ENCODE measurements around the gene PLA2G4C. TPM values are rescaled to one million over a fixed set of nuclear protein-coding genes. Genes with fewer than 3 reads are reported as not detected.

The PLA2G4C gene
- total RNA-seq, 1 donor = 4.3 TPM

- no peaks in the 10 kb centered on the region for H4K20me1 ChIP-seq (ENCODE audit: insufficient read depth, low read length)
- no peak for DNase-seq (ENCODE audit: insufficient read length, low spot score, missing footprints)
- H3K4me1 ChIP-seq (ENCODE audit: insufficient read depth, low read length) = peaks cover 7% of the 10 kb centered on the region
- TF ChIP-seq CTCF (IDR thresholded peaks at IDR 0.05; ENCODE audit: extremely low read depth, low read depth, low read length) = no peak
- H3K27me3 ChIP-seq (ENCODE audit: insufficient read depth, low read length) = no peaks in the 10 kb centered on the region
- H3K4me3 ChIP-seq (ENCODE audit: insufficient read depth, low read length) = no peak overlapping the region
- H2AFZ ChIP-seq (ENCODE audit: low read length) = no peak overlapping the region
- no peaks in the 10 kb centered on the region for H3K36me3 ChIP-seq (ENCODE audit: insufficient read depth, low read length)
- H3K27ac ChIP-seq (ENCODE audit: low read depth, low read length) = no peak overlapping the region
- H3K4me2 ChIP-seq (ENCODE audit: insufficient read depth, low read length) = no peak overlapping the region
- no peaks in the 10 kb centered on the region for H3K9me3 ChIP-seq (ENCODE audit: low read depth, low read length)
- H3K79me2 ChIP-seq (ENCODE audit: insufficient read depth, low read length) = no peaks in the 10 kb centered on the region
These were observed 6.7 kb downstream of the PLA2G4C start for GRCh38 chr19:48103922-48104321.

- Histone ChIP-seq H3K27ac (ENCODE audit: low read depth, low read length) (no peak overlapping the region), H3K4me1 (ENCODE audit: insufficient read depth, low read length) (peaks cover 7% of the 10 kb centered on the region), H3K4me2 (ENCODE audit: insufficient read depth, low read length) (no peak overlapping the region), H3K79me2 (ENCODE audit: insufficient read depth, low read length) (no peaks in the 10 kb centered on the region), H4K20me1 (ENCODE audit: insufficient read depth, low read length) (no peaks in the 10 kb centered on the region), H3K36me3 (ENCODE audit: insufficient read depth, low read length) (no peaks in the 10 kb centered on the region), H3K4me3 (ENCODE audit: insufficient read depth, low read length) (no peak overlapping the region), H3K27me3 (ENCODE audit: insufficient read depth, low read length) (no peaks in the 10 kb centered on the region), H2AFZ (ENCODE audit: low read length) (no peak overlapping the region), H3K9me3 (ENCODE audit: low read depth, low read length) (no peaks in the 10 kb centered on the region)
- TF ChIP-seq CTCF (IDR thresholded peaks at IDR 0.05; ENCODE audit: extremely low read depth, low read depth, low read length) = peak; percentile 87
- DNase-seq (ENCODE audit: insufficient read length, low spot score, missing footprints) = peak; percentile 94
These were observed 7.5 kb downstream of the PLA2G4C start for GRCh38 chr19:48102870-48103751.

- peak; percentile 68 for DNase-seq (ENCODE audit: insufficient read length, low spot score, missing footprints)
These were observed 14.9 kb downstream of the PLA2G4C start for GRCh38 chr19:48095612-48096175.

More at GRCh38 chr19:48095612-48096175, 14.9 kb downstream of the PLA2G4C start:
- Histone ChIP-seq H2AFZ (ENCODE audit: low read length) (no peak overlapping the region), H3K27ac (ENCODE audit: low read depth, low read length) (no peak overlapping the region), H3K4me2 (ENCODE audit: insufficient read depth, low read length) (no peak overlapping the region), H3K4me1 (ENCODE audit: insufficient read depth, low read length) (peaks cover 9% of the 10 kb centered on the region), H4K20me1 (ENCODE audit: insufficient read depth, low read length) (no peaks in the 10 kb centered on the region), H3K36me3 (ENCODE audit: insufficient read depth, low read length) (no peaks in the 10 kb centered on the region), H3K27me3 (ENCODE audit: insufficient read depth, low read length) (peaks cover 7% of the 10 kb centered on the region), H3K4me3 (ENCODE audit: insufficient read depth, low read length) (no peak overlapping the region), H3K79me2 (ENCODE audit: insufficient read depth, low read length) (no peaks in the 10 kb centered on the region), H3K9me3 (ENCODE audit: low read depth, low read length) (peaks cover 2% of the 10 kb centered on the region)
- TF ChIP-seq CTCF (IDR thresholded peaks at IDR 0.05; ENCODE audit: extremely low read depth, low read depth, low read length) = no peak

All from osteoblast (primary cell).